SH-SY5Y (cell line): ENCODE data around the gene HLA-DRA.

Experiments used
- GATA2 ChIP-seq: IDR thresholded peaks from 2 replicates; pipeline ENCODE4 v1.6.1; 2011; ENCODE audit warnings: mild to moderate bottlenecking, low read depth, low read length
- GATA3 ChIP-seq: IDR thresholded peaks from 2 replicates; pipeline ENCODE4 v1.6.1; 2011; ENCODE audit warnings: low read depth, mild to moderate bottlenecking, low read length, moderate library complexity

- TF ChIP-seq GATA2 (no peak), GATA3 (no peak)
Observed at GRCh38 chr6:32397252-32397920, 42.3 kb upstream of the HLA-DRA start.
